ENCODE measurements around the gene STK11. TPM values are rescaled to one million over a fixed set of nuclear protein-coding genes. Genes with fewer than 3 reads are reported as not detected.

Gene STK11
- total and polyA plus RNA-seq, 2 of the 4 experiments (the other 2 are of a cell fraction), result 39.3 to 42.8 TPM

DNA sequence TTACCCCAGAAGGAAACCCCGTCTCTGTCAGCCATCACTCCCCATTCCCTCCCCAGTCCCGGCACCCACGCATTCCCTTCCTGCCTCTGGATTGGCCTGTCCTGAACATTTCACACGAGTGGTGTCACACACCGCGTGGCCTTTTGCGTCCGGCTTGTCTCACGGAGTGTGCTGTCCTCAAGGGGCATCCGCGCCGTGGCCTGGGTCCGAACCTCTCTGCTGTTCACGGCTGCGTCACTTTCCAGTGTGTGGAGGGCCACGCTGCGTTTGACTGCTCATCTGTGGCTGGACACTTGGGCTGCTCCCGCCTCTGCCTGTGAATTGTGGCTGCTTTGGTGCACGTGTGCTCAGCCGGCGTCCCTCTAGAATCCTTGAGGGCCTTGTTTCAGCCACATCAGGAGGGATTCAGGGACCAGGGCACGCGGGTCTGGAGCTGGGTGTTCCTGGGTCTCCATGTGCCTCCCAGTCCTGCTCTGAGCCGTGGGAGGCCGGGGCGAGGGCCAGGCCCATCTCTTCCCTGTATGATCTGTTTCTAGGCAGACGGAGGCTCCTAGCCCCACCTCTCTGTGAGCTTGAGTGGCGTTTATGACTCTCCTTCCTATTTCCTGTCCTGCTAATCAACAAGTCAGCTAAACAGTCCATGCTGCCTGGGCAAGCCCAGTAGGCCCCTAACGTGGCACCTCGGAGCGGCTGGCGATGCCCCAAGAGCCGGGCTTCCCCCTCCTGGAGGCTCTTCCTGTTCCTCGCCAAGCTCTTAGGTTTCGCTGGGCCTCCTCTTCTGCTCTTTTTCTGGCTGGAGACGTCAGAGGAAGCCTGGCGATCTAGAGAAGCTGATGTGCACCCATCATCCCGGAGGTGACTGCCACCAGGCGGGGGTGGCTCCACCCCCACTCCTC, 8.1 kb downstream of the STK11 start:
- H3K4me2 ChIP-seq (ENCODE audit: low read depth, low read length), result no peak overlapping the region
- no peak overlapping the region for H3K18ac ChIP-seq (ENCODE audit: low read depth, low read length)
- 90% methylated on average over 27 of the region's 39 CpGs; no CpG with 5 or more reads in 1 of the 2 experiments for WGBS, 2 experiments (ENCODE audit: extremely low coverage in 2 of 2, insufficient read length in 1 of 2)
- peaks cover 78% of the 10 kb centered on the region for H4K20me1 ChIP-seq (ENCODE audit: insufficient read depth, low read length)
- H2BK120ac ChIP-seq (ENCODE audit: low read depth, low read length), result peak overlapping the region; percentile 43; the same call in 1 of the 2 replicates
- TF ChIP-seq RCOR1 (IDR thresholded peaks at IDR 0.05; ENCODE audit: insufficient replicate concordance, low read length) (no peak), RFX5 (IDR thresholded peaks at IDR 0.05; ENCODE audit: low read depth, low read length) (0 out of 2 replicates have a peak, but pooled peaks have one; percentile 10), POLR2A (IDR thresholded peaks at IDR 0.05; ENCODE audit: low read depth, low read length) (no peak), SMC3 (IDR thresholded peaks at IDR 0.05; ENCODE audit: low read depth, low read length) (no peak), MAFK (IDR thresholded peaks at IDR 0.05; ENCODE audit: low read depth, low read length) (no peak), NFE2L2 (IDR thresholded peaks at IDR 0.05; ENCODE audit: low read depth, low read length) (no peak), MAZ (IDR thresholded peaks at IDR 0.05; ENCODE audit: borderline replicate concordance, low read depth, low read length) (0 out of 2 replicates have a peak, but pooled peaks have one; percentile 10), RAD21 (IDR thresholded peaks at IDR 0.05; ENCODE audit: low read length) (no peak), CEBPB (IDR thresholded peaks at IDR 0.05; ENCODE audit: low read depth, low read length) (no peak)
- TF ChIP-seq, protein P1, sequence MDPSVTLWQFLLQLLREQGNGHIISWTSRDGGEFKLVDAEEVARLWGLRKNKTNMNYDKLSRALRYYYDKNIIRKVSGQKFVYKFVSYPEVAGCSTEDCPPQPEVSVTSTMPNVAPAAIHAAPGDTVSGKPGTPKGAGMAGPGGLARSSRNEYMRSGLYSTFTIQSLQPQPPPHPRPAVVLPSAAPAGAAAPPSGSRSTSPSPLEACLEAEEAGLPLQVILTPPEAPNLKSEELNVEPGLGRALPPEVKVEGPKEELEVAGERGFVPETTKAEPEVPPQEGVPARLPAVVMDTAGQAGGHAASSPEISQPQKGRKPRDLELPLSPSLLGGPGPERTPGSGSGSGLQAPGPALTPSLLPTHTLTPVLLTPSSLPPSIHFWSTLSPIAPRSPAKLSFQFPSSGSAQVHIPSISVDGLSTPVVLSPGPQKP (IDR thresholded peaks at IDR 0.05; ENCODE audit: borderline replicate concordance, low read depth, low read length), result no peak
- peak overlapping the region; percentile 62 for H2AK9ac ChIP-seq (replicated peaks; ENCODE audit: low read depth, low read length, poor library complexity)
- H2BK20ac ChIP-seq (ENCODE audit: low read depth, low read length), result peak overlapping the region; percentile 35; the same call in 1 of the 2 replicates
- H2AK5ac ChIP-seq (ENCODE audit: low read depth, low read length), result peak overlapping the region; percentile 98
- no peaks in the 10 kb centered on the region for H3K9me3 ChIP-seq (ENCODE audit: control insufficient read depth, insufficient read depth, low read length)
- peak overlapping the region; percentile 60 for H4K91ac ChIP-seq (ENCODE audit: insufficient read depth, low read depth, low read length)
- dilution Hi-C loops (cut with HindIII; ENCODE audit: low sequenced_read_pairs, unreplicated experiment), result no loop called here
- CTCF ChIA-PET, result no interaction called here
- H3K23ac ChIP-seq (ENCODE audit: low read depth, low read length), result peak overlapping the region; percentile 23; the same call in 1 of the 2 replicates
- 0 out of 2 replicates have a peak overlapping the region, but pooled peaks have one; percentile 7 for H4K5ac ChIP-seq (ENCODE audit: low read depth, low read length)
- H3K4ac ChIP-seq (ENCODE audit: low read depth, low read length), result peak overlapping the region; percentile 69
- peak; percentile 27 for ATAC-seq (ENCODE audit: low read depth)
- H3K9me1 ChIP-seq (ENCODE audit: insufficient read depth, low read length), result peaks cover 25% of the 10 kb centered on the region
- H3K56ac ChIP-seq (ENCODE audit: extremely low read depth, insufficient read depth, low read length), result no peak overlapping the region
- H3K36me3 ChIP-seq (ENCODE audit: control insufficient read depth, insufficient read depth, low read length), result peaks cover 14% of the 10 kb centered on the region; the same call in 1 of the 2 replicates
- H3K79me1 ChIP-seq (ENCODE audit: low read depth in 1 of 2, low read length in 2 of 2), result peaks cover 15 to 92% of the 10 kb centered on the region in 2 experiments
- H2AFZ ChIP-seq (replicated peaks; ENCODE audit: low read length, poor library complexity), result no peak overlapping the region
- peaks cover 25% of the 10 kb centered on the region for H3K4me1 ChIP-seq (ENCODE audit: control insufficient read depth, insufficient read depth, low read length)
- no peak overlapping the region for H2BK15ac ChIP-seq (ENCODE audit: low read depth, low read length)
- peak; percentile 58 for DNase-seq
- intact Hi-C loops (cut with micrococcal nuclease), result no loop called here
- H3K4me3 ChIP-seq (ENCODE audit: insufficient read depth, low read depth, low read length), result no peak overlapping the region
- H2BK5ac ChIP-seq (ENCODE audit: low read depth, low read length, poor library complexity, severe bottlenecking), result peak overlapping the region; percentile 19
- POLR2A ChIA-PET (ENCODE audit: unreplicated experiment), result no interaction called here
- no TSS peak for BruUV-seq (replicated peaks)
- peak overlapping the region; percentile 15 for H3K27ac ChIP-seq (ENCODE audit: insufficient read depth, low read length)
- in situ Hi-C loops (cut with MboI; ENCODE audit: low sequenced_read_pairs), result no loop called here
- H3K14ac ChIP-seq (replicated peaks; ENCODE audit: low read depth, low read length), result 0 out of 2 replicates have a peak overlapping the region, but pooled peaks have one; percentile 19
- H3K27me3 ChIP-seq (ENCODE audit: control insufficient read depth, insufficient read depth, low read length), result no peaks in the 10 kb centered on the region
- no peak overlapping the region for H3K9ac ChIP-seq (ENCODE audit: low read depth, low read length)
- H4K8ac ChIP-seq (ENCODE audit: low read depth in 2 of 2, low read length in 2 of 2), result peak overlapping the region; percentile 16 to 58; a peak in 3 of 4 replicates

Measured in IMR-90 (cell line).